CD4-positive, alpha-beta T cell treated with Interleukin-17A for 4 hours (primary cell): Measurements from ENCODE around the gene ALKBH4.
"Not testable (repeated sequence)": the region's sequence is repeated elsewhere in the genome, so short reads cannot be mapped to it uniquely, and the experiment has no call there.

Experiments used
- DNase-seq: peaks from one replicate; pipeline ENCODE4 v3.0.0-alpha.2; 2020; ENCODE audit warnings: mixed read lengths

Gene ALKBH4, protein sequence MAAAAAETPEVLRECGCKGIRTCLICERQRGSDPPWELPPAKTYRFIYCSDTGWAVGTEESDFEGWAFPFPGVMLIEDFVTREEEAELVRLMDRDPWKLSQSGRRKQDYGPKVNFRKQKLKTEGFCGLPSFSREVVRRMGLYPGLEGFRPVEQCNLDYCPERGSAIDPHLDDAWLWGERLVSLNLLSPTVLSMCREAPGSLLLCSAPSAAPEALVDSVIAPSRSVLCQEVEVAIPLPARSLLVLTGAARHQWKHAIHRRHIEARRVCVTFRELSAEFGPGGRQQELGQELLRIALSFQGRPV

DNA sequence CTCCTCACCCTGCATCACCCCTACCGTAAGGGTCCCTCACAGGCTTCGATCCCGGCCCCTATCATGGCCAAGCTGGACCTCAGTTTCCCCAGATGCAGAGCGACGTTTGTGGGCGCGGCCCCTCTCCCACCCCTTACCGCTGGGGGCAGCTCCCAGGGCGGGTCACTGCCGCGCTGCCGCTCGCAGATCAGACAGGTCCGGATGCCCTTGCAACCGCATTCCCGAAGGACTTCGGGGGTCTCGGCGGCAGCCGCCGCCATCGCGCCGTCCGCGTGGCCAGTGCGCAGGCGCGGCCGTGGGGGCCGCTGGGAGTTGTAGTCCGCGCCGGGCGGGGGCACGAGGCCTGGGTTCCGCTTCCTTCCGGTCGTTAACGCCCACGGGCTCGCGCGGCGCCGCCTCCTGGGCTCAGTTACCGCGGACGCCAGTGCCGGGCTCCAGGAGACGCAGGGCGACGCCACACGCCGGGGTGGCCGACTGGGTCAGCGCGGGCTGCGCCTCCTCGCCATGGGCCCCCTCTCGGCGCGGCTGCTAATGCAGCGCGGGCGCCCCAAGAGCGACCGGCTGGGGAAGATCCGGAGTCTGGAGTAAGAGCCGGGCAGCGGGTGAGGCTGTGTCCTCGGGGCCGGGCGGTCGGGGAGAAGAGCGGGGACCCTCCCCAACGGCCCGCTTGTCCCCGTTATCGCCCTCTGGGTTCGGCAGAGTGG is at the start of gene ALKBH4, which contains the start of gene LRWD1:
Gene ALKBH4 (minus strand): TSS at position 287 of the 704 bp plus-strand sequence. CDS start 27 bp downstream, at position 260.
Gene LRWD1 (plus strand): TSS at position 408 of the 704 bp plus-strand sequence. CDS start 97 bp downstream, at position 505.
- DNase-seq, result peak; percentile 96

DNA sequence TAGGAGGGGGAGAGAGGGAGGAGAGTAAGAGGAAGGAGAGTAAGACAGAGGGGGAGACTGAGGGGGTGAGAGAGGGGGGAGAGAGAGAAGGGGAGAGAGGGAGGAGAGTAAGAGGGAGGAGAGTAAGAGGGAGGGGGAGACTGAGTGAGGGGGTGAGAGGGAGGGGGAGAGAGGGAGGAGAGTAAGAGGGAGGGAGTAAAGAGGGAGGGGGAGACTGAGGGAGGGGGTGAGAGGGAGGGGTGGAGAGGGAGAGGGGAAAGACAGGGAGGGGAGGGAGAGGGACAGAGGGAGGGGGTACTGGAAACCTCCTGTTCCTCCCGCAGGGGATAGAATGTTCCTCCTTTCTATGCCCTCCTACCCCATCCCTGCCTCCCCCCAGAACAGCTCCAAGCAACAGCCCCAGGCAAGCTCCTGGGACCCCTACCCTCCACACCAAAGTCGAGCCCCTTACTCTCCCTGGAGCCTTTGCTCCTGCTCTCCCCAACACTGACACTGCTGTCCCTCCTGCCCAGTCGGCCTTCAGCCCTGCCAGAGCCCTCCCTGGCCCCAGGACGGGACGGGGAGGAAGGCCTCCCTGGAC is 48.1 kb upstream of the ALKBH4 start:
- peak; percentile 34 for DNase-seq

DNA sequence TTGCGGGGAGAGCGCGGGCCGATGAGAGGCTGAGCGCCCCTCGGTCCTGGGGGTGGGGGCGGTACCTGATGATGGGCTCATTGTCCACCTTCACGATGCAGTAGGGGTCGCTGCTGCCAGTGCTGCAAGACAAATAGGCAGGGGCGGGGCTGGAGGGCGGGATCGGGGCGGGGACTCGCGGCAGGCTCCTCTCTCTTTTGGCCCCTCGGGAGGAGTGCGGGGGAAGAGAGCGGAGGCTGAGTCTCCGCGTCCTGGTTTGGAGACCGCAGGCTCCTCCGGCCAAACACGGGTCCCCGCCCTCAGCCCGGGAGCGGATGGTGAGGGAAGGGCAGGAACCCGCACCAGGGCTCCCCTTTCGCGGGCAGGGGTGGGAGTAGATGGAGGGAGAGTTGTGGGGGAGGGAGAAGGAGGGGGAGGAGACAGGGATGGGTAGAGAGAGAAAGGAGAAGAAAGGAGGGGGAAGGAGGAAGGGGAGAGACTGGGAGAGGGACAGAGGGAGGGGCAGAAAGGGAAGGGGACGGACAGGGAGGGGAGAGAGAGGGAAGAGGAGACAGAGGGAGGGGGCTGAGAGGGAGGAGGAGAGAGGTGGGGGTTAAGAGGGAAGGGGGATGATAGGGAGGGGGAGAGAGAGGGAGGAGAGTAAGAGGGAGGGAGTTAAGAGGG is 47.3 kb upstream of the ALKBH4 start:
- not testable (repeated sequence) for DNase-seq

DNA sequence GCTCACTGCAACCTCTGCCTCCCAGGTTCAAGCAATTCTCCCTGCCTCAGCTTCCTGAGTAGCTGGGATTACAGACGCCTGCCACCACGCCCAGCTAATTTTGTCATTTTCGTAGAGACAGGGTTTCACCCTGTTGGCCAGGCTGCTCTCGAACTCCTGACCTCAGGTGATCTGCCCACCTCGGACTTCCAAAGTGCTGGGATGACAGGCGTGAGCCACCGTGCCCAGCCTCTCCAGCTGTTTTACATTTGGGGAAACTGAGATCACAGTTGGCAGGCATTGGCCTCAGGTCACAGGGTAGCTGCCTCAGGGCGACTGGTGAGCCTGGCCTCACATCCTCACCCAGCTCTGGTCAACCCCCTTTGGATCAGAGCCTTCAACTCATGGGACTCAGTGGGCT is 45.9 kb upstream of the ALKBH4 start:
- DNase-seq, result not testable (repeated sequence)

DNA sequence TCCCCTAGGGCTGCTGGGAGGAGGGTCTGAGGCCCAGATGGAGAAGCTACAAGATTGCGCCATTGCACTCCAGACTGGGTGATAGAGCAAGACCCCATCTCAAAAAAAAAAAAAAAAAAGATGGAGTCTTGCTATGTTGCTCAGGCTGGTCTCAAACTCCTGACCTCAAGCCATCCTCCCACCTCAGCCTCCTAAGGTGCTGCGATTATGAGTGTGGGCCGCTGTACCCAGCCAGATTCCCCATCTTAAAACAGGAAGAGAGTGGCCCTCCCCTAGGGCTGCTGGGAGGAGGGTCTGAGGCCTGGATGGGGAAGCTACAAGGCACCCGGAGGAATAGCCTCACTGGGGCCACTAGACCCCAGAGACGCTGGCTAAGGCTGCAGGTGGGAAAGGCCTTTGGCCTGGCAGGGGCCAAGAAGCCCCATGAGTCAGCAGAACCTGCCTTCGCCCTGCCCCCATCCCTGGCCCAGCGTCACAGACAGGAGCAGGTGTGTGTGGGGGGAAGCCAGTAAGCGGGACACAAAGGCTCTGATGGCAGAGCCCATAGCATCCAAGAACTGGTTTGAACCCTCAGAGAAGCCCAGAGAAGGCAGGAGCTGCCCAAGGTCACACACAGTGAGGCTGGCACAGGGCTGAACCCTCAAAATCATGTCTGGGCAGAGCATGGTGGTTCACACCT is 42.9 kb upstream of the ALKBH4 start:
- not testable (repeated sequence) for DNase-seq

DNA sequence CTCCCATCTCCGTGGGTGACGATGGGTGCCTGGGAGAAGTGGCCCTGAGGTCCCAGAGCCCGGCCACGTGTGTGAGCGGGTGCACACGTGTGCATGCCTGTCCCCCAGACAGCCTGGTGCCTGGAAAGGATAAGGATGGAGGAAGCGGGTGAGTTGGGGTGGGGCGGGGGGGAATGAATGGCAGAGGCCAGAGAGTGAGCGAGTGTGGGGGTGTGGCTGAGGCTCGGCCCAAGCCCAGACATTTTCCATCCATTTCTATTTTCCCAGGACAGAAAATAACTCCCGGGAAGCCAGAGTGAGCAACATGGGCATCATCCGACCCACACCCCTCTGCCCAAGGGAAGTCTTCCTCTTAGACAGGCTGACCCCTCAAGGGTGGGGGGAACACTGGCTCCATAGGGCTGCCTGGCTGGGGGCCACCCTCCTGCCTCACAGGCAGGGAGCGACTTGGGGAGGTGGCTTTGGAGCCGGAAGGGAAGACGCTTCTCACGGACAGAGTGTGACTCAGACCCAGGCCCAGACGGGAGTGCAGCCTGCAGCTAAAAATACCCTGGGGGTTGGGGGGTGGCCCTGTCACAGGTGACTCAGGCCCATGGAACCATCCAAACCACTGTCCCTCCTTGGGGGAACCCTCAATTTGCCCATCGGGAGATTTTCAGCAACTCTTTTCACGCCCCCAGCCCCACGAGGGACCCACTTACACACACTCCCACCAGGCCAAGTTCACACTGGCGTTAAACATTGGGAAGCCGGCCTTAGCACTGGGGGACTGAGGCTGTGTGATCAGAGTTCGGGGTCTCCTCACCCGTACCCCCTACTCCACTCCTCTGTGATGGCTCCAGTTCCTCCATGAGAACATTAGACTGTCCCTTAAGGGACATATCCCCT is 40.9 kb upstream of the ALKBH4 start:
- not testable (repeated sequence) for DNase-seq

DNA sequence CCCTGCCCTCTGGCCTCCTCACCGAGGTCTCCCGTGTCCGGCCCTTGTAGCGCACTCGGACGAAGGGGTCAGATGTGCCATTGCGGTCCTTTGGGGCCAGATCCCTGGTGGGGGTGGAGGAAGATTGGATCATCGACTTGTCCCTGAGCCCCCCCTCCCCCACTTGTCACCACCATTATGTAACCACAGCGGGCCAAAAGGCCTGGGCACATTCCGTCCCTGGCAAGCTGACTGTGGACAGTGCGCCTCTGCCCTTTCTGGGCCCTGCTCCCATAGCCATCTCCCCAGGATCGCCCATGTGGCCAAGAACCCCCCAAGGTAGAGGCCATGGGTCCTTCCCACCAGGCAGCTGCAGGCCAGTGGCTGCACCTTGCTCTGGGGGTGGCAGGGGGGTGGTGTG is 38.5 kb upstream of the ALKBH4 start:
- not testable (repeated sequence) for DNase-seq

DNA sequence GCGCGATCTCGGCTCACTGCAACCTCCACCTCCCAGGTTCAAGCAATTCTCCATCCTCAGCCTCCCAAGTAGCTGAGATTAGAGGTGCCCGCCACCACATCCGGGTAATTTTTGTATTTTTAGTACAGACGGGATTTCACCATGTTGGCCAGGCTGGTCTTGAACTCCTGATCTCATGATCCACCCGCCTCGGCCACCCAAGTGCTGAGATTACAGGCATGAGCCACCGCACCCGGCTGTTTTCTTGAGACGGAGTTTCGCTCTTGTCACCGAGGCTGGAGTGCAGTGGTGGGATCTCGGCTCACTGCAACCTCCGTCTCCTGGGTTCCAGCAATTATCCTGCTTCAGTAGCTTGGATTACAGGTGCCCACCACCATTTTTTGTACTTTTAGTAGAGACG is 33.7 kb upstream of the ALKBH4 start:
- not testable (repeated sequence) for DNase-seq

DNA sequence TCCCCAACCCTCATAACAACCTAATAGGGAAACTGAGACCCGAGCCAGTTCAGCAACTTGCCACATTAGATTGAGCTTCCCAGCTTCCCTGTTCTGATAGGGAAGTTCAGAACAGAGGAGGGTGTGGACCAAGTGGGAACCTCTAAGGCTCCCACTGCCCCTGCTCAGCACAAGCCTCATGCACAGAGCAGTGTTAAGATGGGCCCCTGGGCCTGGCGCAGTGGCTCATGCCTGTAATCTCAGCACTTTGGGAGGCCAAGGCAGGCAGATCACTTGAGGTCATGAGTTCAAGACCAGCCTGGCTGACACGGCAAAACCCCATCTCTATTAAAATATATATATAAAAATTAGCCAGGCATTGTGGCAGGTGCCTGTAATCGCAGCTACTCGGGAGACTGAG is 32.6 kb upstream of the ALKBH4 start:
- DNase-seq, result not testable (repeated sequence)

DNA sequence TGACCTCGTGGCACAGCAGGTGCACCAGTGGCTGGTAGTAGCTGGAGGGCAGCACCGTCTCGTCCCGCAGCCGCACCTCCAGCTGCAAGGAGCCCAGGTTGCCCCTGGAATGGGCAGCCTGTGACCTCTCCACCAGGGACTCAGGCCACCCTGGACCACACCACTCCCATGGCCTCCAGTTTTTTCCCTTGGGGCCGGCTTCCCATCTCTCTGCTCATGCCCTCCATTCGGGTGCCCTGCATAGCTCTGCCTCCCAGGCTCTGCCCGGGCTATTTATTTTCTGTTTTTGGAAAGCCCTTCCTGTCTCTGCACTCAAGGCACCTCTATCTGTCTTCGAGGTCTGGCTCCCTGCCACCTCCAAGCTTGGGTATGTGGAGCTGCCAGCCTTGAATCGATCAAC is 32.2 kb upstream of the ALKBH4 start:
- DNase-seq, result peak; percentile 2

DNA sequence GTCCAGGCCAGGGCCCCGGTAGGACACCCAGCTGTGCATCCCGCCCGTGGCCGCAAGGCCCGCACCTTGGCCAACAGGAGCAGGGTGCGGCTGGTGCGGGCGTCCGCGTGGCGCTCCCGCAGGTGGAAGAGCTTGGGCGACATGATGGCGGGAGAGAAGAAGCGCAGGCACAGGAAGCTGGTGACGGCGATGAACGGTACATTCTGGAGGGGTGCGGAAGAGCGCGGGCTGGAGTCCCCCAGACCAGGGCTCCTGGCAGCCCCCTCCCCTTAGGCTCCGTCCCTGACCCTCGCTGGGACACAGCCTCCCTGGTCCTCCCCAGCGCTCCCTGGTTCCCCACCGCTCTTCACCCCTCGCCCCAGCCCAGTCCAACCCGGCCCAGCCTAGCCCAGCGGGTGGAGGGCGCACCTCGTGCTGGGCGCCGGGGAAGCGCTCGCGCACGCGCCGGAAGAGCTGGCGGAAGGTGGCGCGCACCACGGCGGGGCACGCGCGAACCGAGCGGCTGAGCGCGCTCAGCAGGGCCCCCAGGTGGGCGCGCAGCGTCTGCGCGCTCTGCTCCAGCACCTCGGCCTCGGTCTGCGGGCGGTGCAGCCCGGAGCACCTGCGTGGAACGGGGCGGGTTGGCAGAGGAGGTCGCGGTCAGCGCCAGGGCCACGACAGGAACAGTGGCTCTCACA is 29.9 kb upstream of the ALKBH4 start:
- DNase-seq, result not testable (repeated sequence)

DNA sequence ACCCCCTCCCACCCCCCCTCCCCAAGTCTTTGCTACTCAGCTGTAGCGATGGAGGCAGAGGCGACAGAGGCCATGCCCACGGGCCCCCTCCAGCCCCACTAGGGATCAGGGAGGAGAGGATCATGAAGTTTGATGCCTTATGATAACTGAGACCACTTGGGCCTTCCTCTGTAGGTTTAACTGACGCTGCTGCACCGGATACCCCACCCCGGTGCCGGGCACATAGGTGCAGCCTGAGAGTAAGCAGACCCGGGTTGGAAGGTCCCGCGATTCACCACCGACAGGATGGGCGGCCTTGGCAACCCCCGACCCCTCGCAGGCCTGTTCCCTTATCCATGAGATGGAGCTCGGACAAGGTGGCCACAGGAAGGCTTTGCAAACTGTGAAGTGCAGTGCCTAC is 29.4 kb upstream of the ALKBH4 start:
- not testable (repeated sequence) for DNase-seq

DNA sequence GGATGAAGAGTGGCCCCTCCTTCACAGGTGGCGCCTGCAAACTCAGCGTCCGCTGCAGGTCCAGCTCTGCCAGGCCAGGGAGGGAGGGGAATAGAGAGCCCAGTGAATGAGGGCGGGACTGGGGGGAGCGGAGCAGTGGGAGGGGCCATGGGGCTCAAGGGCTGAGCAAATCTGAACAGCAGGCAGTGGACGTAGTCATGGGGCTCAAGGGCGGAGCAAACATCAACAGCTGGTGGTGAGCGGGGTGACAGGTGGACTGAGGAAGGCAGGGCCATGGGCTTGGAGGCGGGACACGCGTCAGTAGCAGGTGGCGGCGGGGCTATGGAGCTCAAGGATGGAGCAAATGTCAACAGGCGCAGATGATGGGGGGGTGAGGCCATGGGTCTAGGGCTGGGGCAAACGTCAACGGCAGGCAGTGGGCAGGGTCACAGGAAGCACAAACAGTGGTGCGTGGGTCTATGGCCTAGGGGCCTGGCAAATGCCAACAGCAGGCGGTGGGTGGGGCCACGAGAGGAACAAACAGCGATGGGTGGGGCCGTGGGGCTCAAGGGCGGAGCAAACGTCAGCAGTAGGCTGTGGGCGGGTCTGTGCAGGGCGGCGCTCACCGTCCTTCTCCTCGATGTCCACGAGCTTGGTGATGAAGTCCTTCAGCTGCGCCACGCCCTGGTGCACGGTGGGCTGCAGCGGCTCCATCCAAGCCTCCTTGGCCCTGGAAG is 28.7 kb upstream of the ALKBH4 start:
- peak; percentile 21 for DNase-seq

DNA sequence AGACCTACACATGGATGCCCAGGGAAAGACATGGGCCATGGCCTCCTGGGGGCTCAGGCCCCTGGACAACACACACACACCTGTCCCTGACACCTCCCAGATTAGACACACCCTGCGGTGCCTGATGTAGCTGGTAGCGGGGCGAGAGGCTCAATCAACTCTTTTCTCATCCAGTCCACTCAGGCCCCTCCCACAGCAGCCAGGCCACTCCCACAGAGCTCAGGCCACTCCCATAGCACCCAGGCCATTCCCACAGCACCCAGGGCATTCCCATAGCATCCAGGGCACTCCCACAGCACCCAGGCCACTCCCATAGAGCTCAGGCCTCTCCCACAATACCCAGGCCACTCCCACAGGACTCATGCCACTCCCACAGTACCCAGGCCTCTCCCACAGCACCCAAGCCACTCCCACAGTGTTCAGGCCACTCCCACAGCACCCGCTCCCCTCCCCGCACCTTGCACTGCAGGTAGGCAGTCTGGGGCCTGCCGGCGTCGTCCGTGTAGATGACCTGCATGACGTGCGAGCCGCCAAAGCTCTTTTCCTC is 25.9 kb upstream of the ALKBH4 start:
- DNase-seq, result not testable (repeated sequence)

DNA sequence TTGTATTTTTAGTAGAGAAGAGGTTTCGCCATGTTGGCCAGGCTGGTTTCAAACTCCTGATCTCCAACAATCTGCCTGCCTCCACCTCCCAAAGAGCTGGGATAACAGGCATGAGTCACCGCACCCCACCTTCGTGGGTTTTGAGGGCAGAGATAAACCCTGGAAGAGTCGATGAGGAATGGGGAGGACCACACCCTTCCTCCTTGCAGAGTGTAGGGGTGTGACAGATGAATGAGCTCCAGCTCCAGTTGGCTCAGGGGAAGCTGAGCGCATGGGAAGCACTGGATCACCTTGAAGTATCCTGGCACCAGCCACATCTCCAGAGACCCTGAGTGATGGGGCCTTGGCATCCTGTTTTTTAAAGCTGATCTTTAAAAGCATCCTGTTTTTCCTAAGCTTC is 19.7 kb upstream of the ALKBH4 start:
- not testable (repeated sequence) for DNase-seq

DNA sequence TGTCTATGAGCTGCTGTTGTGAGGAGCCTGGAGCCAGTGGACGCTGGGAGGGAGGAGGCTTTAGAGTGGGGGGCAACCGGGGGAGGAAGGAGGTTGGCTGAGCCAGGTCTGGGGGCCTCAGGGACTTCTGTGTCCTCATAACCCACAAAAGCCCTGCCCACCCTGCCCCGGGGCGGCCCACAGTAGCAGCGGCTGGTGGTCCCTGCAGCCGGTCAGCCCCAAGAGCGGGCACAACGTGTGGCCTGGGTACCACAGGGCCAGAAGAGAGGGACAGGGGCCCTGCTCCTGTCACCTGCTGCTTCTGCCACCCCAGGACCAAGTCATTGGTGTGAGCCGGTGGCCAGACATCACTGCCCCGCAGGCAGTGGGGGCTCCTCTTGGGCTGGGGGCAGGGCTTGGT is 17.3 kb upstream of the ALKBH4 start:
- DNase-seq, result not testable (repeated sequence)

DNA sequence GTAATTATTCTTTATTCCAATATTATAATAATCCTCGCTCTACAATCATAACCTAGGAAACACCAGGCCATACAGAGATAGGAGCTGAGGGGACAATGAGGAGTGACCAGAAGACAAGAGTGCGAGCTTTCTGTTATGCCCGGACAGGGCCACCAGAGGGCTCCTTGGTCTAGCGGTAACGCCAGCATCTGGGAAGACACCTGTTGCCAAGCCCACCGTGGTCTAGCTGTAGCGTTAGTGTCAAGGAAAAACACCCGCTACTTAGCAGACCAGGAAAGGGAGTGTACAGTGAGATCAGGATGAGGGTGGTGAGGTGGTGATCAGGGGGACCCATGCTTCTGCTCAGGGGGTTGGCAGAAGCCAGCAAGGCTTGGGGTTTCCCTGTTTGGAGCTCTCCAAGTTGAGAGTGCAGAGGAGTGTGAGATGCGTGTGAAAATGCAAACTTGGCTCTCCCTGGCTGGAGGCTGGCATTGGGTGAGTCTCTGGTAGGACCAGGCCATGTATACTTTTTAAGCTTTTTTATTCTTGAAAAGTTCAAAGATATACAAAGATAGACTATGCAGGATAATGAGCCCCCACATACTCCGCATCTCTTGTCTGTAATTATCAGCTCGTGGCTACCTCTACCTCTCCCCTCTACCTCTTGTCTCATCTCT is 15.4 kb upstream of the ALKBH4 start:
- not testable (repeated sequence) for DNase-seq

DNA sequence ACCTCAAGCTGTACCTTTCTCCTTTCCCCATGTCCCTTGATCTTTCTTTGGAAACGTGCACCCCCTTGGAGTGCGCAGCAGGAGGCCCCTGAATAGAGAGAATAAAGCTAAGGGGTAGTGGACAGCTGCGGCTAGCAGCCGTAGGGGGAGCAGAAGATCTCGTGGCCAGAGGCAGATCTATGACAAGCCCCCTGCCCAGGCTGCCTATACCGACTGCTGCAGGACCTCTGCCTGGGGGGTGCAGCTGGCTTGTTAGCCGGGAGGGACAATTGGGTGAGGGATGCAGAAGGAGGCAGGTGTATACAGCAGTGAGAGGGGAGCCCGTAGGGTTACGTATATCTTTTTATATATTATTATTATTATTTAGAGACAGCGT is 14.5 kb upstream of the ALKBH4 start:
- DNase-seq, result not testable (repeated sequence)
